Activated CD4-positive, alpha-beta T cell treated with anti-CD3 and anti-CD28 coated beads for 36 hours (primary cell): ENCODE measurements around the gene GMEB1. TPM values are rescaled to one million over a fixed set of nuclear protein-coding genes. Genes with fewer than 3 reads are reported as not detected.
A peak's percentile ranks its signal among the peaks of the same experiment; 100 is the strongest.
"Not testable (repeated sequence)": the region's sequence is repeated elsewhere in the genome, so short reads cannot be mapped to it uniquely, and the experiment has no call there.

Experiments used
- ATAC-seq: fragments of 200-7000 bp; cut with Tn5 transposase; one replicate; pipeline ENCODE4 v1.10.0; 2021; ENCODE audit warnings: mild to moderate bottlenecking, moderate library complexity
- CTCF ChIA-PET: fragments of 350-600 bp; sonication (Branson Sonifier 250); formaldehyde crosslinking; loops from one replicate; lab custom pipeline; 2021; ENCODE audit warnings: antibody characterized with exemption; lab: Charles Lee
- POLR2A ChIA-PET: fragments of 350-600 bp; sonication (Branson Sonifier 250); formaldehyde crosslinking; loops from one replicate; lab custom pipeline; 2021; ENCODE audit warnings: antibody characterized with exemption, inconsistent platforms; lab: Charles Lee
- DNase-seq: peaks from one replicate; pipeline ENCODE4 v3.0.0-alpha.2; 2020
- H3K27ac Mint-ChIP-seq: one replicate; pipeline ENCODE4 v1.8.0; 2021; ENCODE audit warnings: mixed read lengths
- H3K27me3 Mint-ChIP-seq: one replicate; pipeline ENCODE4 v1.8.0; 2021; ENCODE audit warnings: mixed read lengths
- H3K36me3 Mint-ChIP-seq: one replicate; pipeline ENCODE4 v1.8.0; 2021; ENCODE audit warnings: low read depth, mixed read lengths
- H3K4me1 Mint-ChIP-seq: one replicate; pipeline ENCODE4 v1.8.0; 2021; ENCODE audit warnings: mixed read lengths
- H3K4me3 Mint-ChIP-seq: one replicate; pipeline ENCODE4 v1.8.0; 2021; ENCODE audit warnings: mild to moderate bottlenecking, moderate library complexity, mixed read lengths
- H3K9me3 Mint-ChIP-seq: one replicate; pipeline ENCODE4 v1.8.0; 2021; ENCODE audit warnings: low read depth, mixed read lengths
- intact Hi-C, 2 experiments: fragments of 100-400 bp; cut with DNase I in 1 of 2; cut with micrococcal nuclease in 1 of 2; formaldehyde crosslinking; loops; one replicate each; pipeline versions ENCODE4 v1.14.2 to v1.15.1; 2022 to 2024; cut with DNase I, micrococcal nuclease
- total RNA-seq, 2 experiments: library from RNA; stranded (reverse); gene quantifications; one replicate each; pipeline ENCODE4 v1.2.3, GENCODE V29; 2021

Gene GMEB1
- total RNA-seq, 2 experiments from 2014 or later = 20.3 to 25.4 TPM

GRCh38 chr1:28668956-28669723, 556 bp downstream of the GMEB1 start:
- intact Hi-C loops = loop anchor here (1.0 to 2.0 kb wide), 11 partner anchors 21 to 512 kb away; partner anchors contain the start of genes RNU11 (in 2 of the 2), YTHDF2 (in 2 of the 2), SESN2 (in 1 of the 2) and SRSF4 (in 1 of the 2)
- Mint-ChIP-seq H3K9me3 (no peaks in the 10 kb centered on the region), H3K36me3 (peaks cover 3% of the 10 kb centered on the region), H3K4me1 (peaks cover 11% of the 10 kb centered on the region), H3K27me3 (no peaks in the 10 kb centered on the region), H3K4me3 (peak overlapping the region; percentile 84), H3K27ac (peak overlapping the region; percentile 94)
- ChIA-PET CTCF (interaction anchor here (0.7 to 2.3 kb wide), 7 partner anchors 9 to 513 kb away, joined by 3 to 8 read pairs (median 6); partner anchors contain the start of genes RNU11, SRSF4, TAF12 and YTHDF2), POLR2A (interaction anchor here (0.6 to 3.0 kb wide), 7 partner anchors 13 to 249 kb away, joined by 3 to 96 read pairs (median 22); partner anchors contain the start of genes RNU11, TAF12 and YTHDF2)
- DNase-seq (peak; percentile 58), ATAC-seq (peak; percentile 63)

- Mint-ChIP-seq H3K27ac (no peak overlapping the region), H3K36me3 (peaks cover 3% of the 10 kb centered on the region), H3K9me3 (no peaks in the 10 kb centered on the region), H3K27me3 (no peaks in the 10 kb centered on the region), H3K4me1 (peaks cover 10% of the 10 kb centered on the region), H3K4me3 (no peak overlapping the region)
- intact Hi-C loops = no loop called here
- CTCF ChIA-PET = interaction anchor here (0.7 kb wide), 1 partner anchor 81 kb away, joined by 3 read pairs; no protein-coding TSS in a partner anchor
- POLR2A ChIA-PET = interaction anchor here (0.6 to 1.9 kb wide), 2 partner anchors 23 to 70 kb away, joined by 7 to 9 read pairs; partner anchors contain the start of gene RNU11
- DNase-seq = no peak
- ATAC-seq = no peak
Measured at GRCh38 chr1:28671254-28671780, 2.7 kb downstream of the GMEB1 start.

- intact Hi-C loops, DNase-seq, H3K9me3 Mint-ChIP-seq, CTCF ChIA-PET, ATAC-seq, H3K4me1 Mint-ChIP-seq, POLR2A ChIA-PET, H3K27ac Mint-ChIP-seq, H3K27me3 Mint-ChIP-seq, H3K4me3 Mint-ChIP-seq, H3K36me3 Mint-ChIP-seq: not testable (repeated sequence)
Measured at GRCh38 chr1:28672971-28673370, 4.4 kb downstream of the GMEB1 start.

GRCh38 chr1:28675924-28676257, 7.3 kb downstream of the GMEB1 start:
- Mint-ChIP-seq H3K36me3 (peaks cover 2% of the 10 kb centered on the region), H3K9me3 (no peaks in the 10 kb centered on the region), H3K27me3 (no peaks in the 10 kb centered on the region), H3K4me3 (no peak overlapping the region), H3K4me1 (peaks cover 5% of the 10 kb centered on the region), H3K27ac (no peak overlapping the region)
- intact Hi-C loops = no loop called here
- ChIA-PET CTCF (interaction anchor here (0.6 kb wide), 1 partner anchor 21 kb away, joined by 3 read pairs; no protein-coding TSS in a partner anchor), POLR2A (no interaction called here)
- ATAC-seq (no peak), DNase-seq (no peak)

- ChIA-PET POLR2A (interaction anchor here (0.6 kb wide), 1 partner anchor 36 kb away, joined by 5 read pairs; no protein-coding TSS in a partner anchor), CTCF (interaction anchor here (0.8 kb wide), 1 partner anchor 13 kb away, joined by 3 read pairs; no protein-coding TSS in a partner anchor)
- no peak overlapping the region for H3K4me3 Mint-ChIP-seq
- peaks cover 4% of the 10 kb centered on the region for H3K4me1 Mint-ChIP-seq
- H3K9me3 Mint-ChIP-seq = no peaks in the 10 kb centered on the region
- peaks cover 15% of the 10 kb centered on the region for H3K36me3 Mint-ChIP-seq
- H3K27ac Mint-ChIP-seq = no peak overlapping the region
- H3K27me3 Mint-ChIP-seq = no peaks in the 10 kb centered on the region
- DNase-seq = no peak
- ATAC-seq = no peak
- intact Hi-C loops = no loop called here
Measured at GRCh38 chr1:28680151-28680550, 11.6 kb downstream of the GMEB1 start.

- Mint-ChIP-seq H3K27me3 (no peaks in the 10 kb centered on the region), H3K4me1 (no peaks in the 10 kb centered on the region), H3K36me3 (peaks cover 24% of the 10 kb centered on the region), H3K9me3 (no peaks in the 10 kb centered on the region), H3K27ac (no peak overlapping the region), H3K4me3 (no peak overlapping the region)
- intact Hi-C loops = no loop called here
- DNase-seq (no peak), ATAC-seq (peak; percentile 74)
- ChIA-PET POLR2A (interaction anchor here (0.7 kb wide), 1 partner anchor 13 kb away, joined by 3 read pairs; no protein-coding TSS in a partner anchor), CTCF (interaction anchor here (0.8 to 1.3 kb wide), 2 partner anchors 35 to 87 kb away, joined by 3 to 5 read pairs; no protein-coding TSS in a partner anchor)
Measured at GRCh38 chr1:28682840-28683239, 14.3 kb downstream of the GMEB1 start.

GRCh38 chr1:28684937-28685336, 16.4 kb downstream of the GMEB1 start:
- H3K27me3 Mint-ChIP-seq = no peaks in the 10 kb centered on the region
- H3K4me3 Mint-ChIP-seq = no peak overlapping the region
- no peak overlapping the region for H3K27ac Mint-ChIP-seq
- intact Hi-C loops = no loop called here
- ATAC-seq = no peak
- peaks cover 25% of the 10 kb centered on the region for H3K36me3 Mint-ChIP-seq
- no peaks in the 10 kb centered on the region for H3K4me1 Mint-ChIP-seq
- CTCF ChIA-PET = no interaction called here
- H3K9me3 Mint-ChIP-seq = no peaks in the 10 kb centered on the region
- POLR2A ChIA-PET = no interaction called here
- DNase-seq = no peak

- ATAC-seq, CTCF ChIA-PET, DNase-seq, H3K4me3 Mint-ChIP-seq, H3K4me1 Mint-ChIP-seq, H3K27ac Mint-ChIP-seq, H3K27me3 Mint-ChIP-seq, intact Hi-C loops, POLR2A ChIA-PET, H3K9me3 Mint-ChIP-seq: not testable (repeated sequence)
- peaks cover 20% of the 10 kb centered on the region for H3K36me3 Mint-ChIP-seq
Measured at GRCh38 chr1:28691627-28692026, 23.0 kb downstream of the GMEB1 start.

- POLR2A ChIA-PET = no interaction called here
- no peaks in the 10 kb centered on the region for H3K9me3 Mint-ChIP-seq
- intact Hi-C loops = no loop called here
Measured at GRCh38 chr1:28703629-28704028, 35.0 kb downstream of the GMEB1 start.

GRCh38 chr1:28716336-28716735, 47.8 kb downstream of the GMEB1 start:
- ATAC-seq (no peak), DNase-seq (no peak)
- no peak overlapping the region for H3K27ac Mint-ChIP-seq
- H3K4me3 Mint-ChIP-seq = no peak overlapping the region
- intact Hi-C loops = no loop called here
- ChIA-PET CTCF (interaction anchor here (0.7 kb wide), 2 partner anchors 11 to 15 kb away, joined by 3 to 5 read pairs; no protein-coding TSS in a partner anchor), POLR2A (interaction anchor here (0.6 to 1.1 kb wide), 3 partner anchors 36 to 166 kb away, joined by 3 to 5 read pairs (median 4); partner anchors contain the start of gene RNU11)
- peaks cover 11% of the 10 kb centered on the region for H3K36me3 Mint-ChIP-seq
- no peaks in the 10 kb centered on the region for H3K4me1 Mint-ChIP-seq
- no peaks in the 10 kb centered on the region for H3K27me3 Mint-ChIP-seq
- H3K9me3 Mint-ChIP-seq = no peaks in the 10 kb centered on the region

More at GRCh38 chr1:28703629-28704028, 35.0 kb downstream of the GMEB1 start:
- Mint-ChIP-seq H3K27me3 (no peaks in the 10 kb centered on the region), H3K4me1 (peaks cover 3% of the 10 kb centered on the region), H3K27ac (no peak overlapping the region), H3K36me3 (peaks cover 27% of the 10 kb centered on the region), H3K4me3 (no peak overlapping the region)
- CTCF ChIA-PET = interaction anchor here (0.5 to 0.6 kb wide), 2 partner anchors 319 to 404 kb away, joined by 3 read pairs; no protein-coding TSS in a partner anchor
- DNase-seq (no peak), ATAC-seq (no peak)

- no peaks in the 10 kb centered on the region for H3K9me3 Mint-ChIP-seq
- H3K4me3 Mint-ChIP-seq = no peak overlapping the region
- no peak for ATAC-seq
- intact Hi-C loops = no loop called here
- H3K36me3 Mint-ChIP-seq = peaks cover 4% of the 10 kb centered on the region
- H3K27me3 Mint-ChIP-seq = no peaks in the 10 kb centered on the region
- no peaks in the 10 kb centered on the region for H3K4me1 Mint-ChIP-seq
- no peak for DNase-seq
- POLR2A ChIA-PET = interaction anchor here (0.7 to 1.2 kb wide), 2 partner anchors 18 to 70 kb away, joined by 3 to 4 read pairs; partner anchors contain the start of genes RNU11 and YTHDF2
- no peak overlapping the region for H3K27ac Mint-ChIP-seq
- CTCF ChIA-PET = interaction anchor here (0.6 to 2.0 kb wide), 5 partner anchors 18 to 515 kb away, joined by 3 to 10 read pairs (median 3); partner anchors contain the start of gene YTHDF2
Measured at GRCh38 chr1:28718166-28718565, 49.6 kb downstream of the GMEB1 start.
